Psoas muscle (tissue), 8 donors: ENCODE results near the gene TOE1. TPM values are rescaled to one million over a fixed set of nuclear protein-coding genes. Genes with fewer than 3 reads are reported as not detected.

Experiments used
- ATAC-seq, 4 donors: fragments of 200-7000 bp; cut with Tn5 transposase; one replicate each; pipeline ENCODE4 v1.9.1; 2020; ENCODE audit warnings: moderate library complexity in 3 of 4, mild to moderate bottlenecking in 2 of 4
- DNase-seq, 2 donors: peaks; one replicate each; pipeline ENCODE4 v3.0.0-alpha.2; 2020
- H3K27ac ChIP-seq: fragments of 200-600 bp; one replicate; pipeline ENCODE4 v1.8.0; 2022
- H3K27me3 ChIP-seq, 3 donors: fragments of 200-600 bp in 1 of 3; one replicate each; pipeline versions ENCODE4 v1.6.1 to v1.8.0; 2013 to 2022; ENCODE audit warnings: low read length in 2 of 3, mild to moderate bottlenecking in 2 of 3, moderate library complexity in 1 of 3; ENCODE audit not compliant: insufficient read depth in 3 of 3
- H3K36me3 ChIP-seq, 2 donors: fragments of 200-600 bp in 1 of 2; one replicate each; pipeline versions ENCODE4 v1.6.1 to v1.8.0; 2013 to 2022; ENCODE audit warnings: low read depth in 1 of 2, mild to moderate bottlenecking in 1 of 2, moderate library complexity in 1 of 2; ENCODE audit not compliant: insufficient read depth in 1 of 2
- H3K4me1 ChIP-seq: fragments of 200-600 bp; one replicate; pipeline ENCODE4 v1.8.0; 2022
- H3K4me3 ChIP-seq: fragments of 200-600 bp; one replicate; pipeline ENCODE4 v1.8.0; 2022; ENCODE audit warnings: mild to moderate bottlenecking
- H3K9me3 ChIP-seq: fragments of 200-600 bp; one replicate; pipeline ENCODE4 v1.8.0; 2022
- CTCF ChIP-seq: fragments of 200-600 bp; IDR thresholded peaks from one replicate; pipeline ENCODE4 v1.8.0; 2022; ENCODE audit warnings: antibody characterized with exemption
- WGBS, 3 donors: extraction: QIAGEN DNeasy Blood & Tissue Kit; methylation state at CpG; one replicate each; pipeline versions ENCODE4 v1.1.6 to v1.1.7; 2013; 5-methylcytosine and 5-hydroxymethylcytosine counted together
- intact Hi-C, 2 donors: fragments of 100-400 bp; cut with DNase I; formaldehyde crosslinking; loops; one replicate each; pipeline versions ENCODE4 v1.11.0 to v1.14.2; 2022
- polyA plus RNA-seq, 3 donors: library from polyadenylated mRNA; stranded (reverse); fragments of 200-250 nt; gene quantifications; one replicate each; pipeline ENCODE4 v1.2.3, GENCODE V29; 2013
- total RNA-seq, 4 donors: library from RNA; stranded (reverse); fragmentation: NEBNext Ultra II Directional in 2 of 4; extraction: Animal tissue kit (Norgen Biotek cat#: 25700) in 2 of 4; gene quantifications; one replicate each; pipeline versions ENCODE4 v1.2.1 to v1.2.4, GENCODE V29; 2021 to 2023
- donor health status: healthy with polysubstance abuse.
- donor health status: DM: no; HTN: no; CAD: no; lungs with moderate emphysema.
- donor health status: Bipolar disorder and iron deficiency.
- donor health status: healthy.
- donor health status: DM: yes; HTN: yes; CAD: no.
- donor health status: DM: no; HTN: no; CAD: no.
- donor health status: DM: no; HTN: no; CAD: no.
- donor health status: DM: yes; HTN: yes; CAD: no.

The TOE1 gene
- total and polyA plus RNA-seq, 7 donors, result 2.7 to 6.7 (median 3.9) TPM

- Histone ChIP-seq H3K4me3 (no peak overlapping the region), H3K9me3 (no peaks in the 10 kb centered on the region), H3K36me3 (peaks cover 0 to 50% of the 10 kb centered on the region in 2 donors), H3K27me3 (no peaks in the 10 kb centered on the region), H3K4me1 (no peaks in the 10 kb centered on the region), H3K27ac (peak overlapping the region; percentile 23)
- DNase-seq, result peak in 1 of 2 donors; percentile 50
- ATAC-seq, result no peak
- TF ChIP-seq CTCF, result no peak
- 68 to 71% (median 69%) methylated on average over 9 of the region's 9 CpGs for WGBS, 3 donors
- intact Hi-C loops, result no loop called here
Measured at GRCh38 chr1:45334308-45335245, 5.4 kb upstream of the TOE1 start.

- Histone ChIP-seq H3K27ac (no peak overlapping the region), H3K4me3 (no peak overlapping the region), H3K4me1 (peaks cover 4% of the 10 kb centered on the region), H3K27me3 (no peaks in the 10 kb centered on the region), H3K9me3 (no peaks in the 10 kb centered on the region), H3K36me3 (peaks cover 0 to 38% of the 10 kb centered on the region in 2 donors)
- no peak for DNase-seq
- 86 to 87% (median 86%) methylated on average over 4 of the region's 4 CpGs for WGBS, 3 donors
- intact Hi-C loops, result no loop called here
- TF ChIP-seq CTCF, result no peak
- ATAC-seq, result no peak
Measured at GRCh38 chr1:45335855-45336324, 4.1 kb upstream of the TOE1 start.

GRCh38 chr1:45337630-45338325, 2.2 kb upstream of the TOE1 start:
- Histone ChIP-seq H3K4me3 (no peak overlapping the region), H3K27me3 (no peaks in the 10 kb centered on the region), H3K4me1 (peaks cover 17% of the 10 kb centered on the region), H3K9me3 (no peaks in the 10 kb centered on the region), H3K27ac (no peak overlapping the region), H3K36me3 (peaks cover 6 to 35% of the 10 kb centered on the region in 2 donors)
- TF ChIP-seq CTCF, result no peak
- 74 to 91% (median 89%) methylated on average over 3 of the region's 3 CpGs for WGBS, 3 donors
- intact Hi-C loops, result loop anchor here (2.0 kb wide), 1 partner anchor 33 kb away; no protein-coding TSS in a partner anchor
- ATAC-seq, result no peak
- no peak for DNase-seq

- H3K9me3 ChIP-seq, result no peaks in the 10 kb centered on the region
- intact Hi-C loops, result no loop called here
- H3K4me3 ChIP-seq, result peak overlapping the region; percentile 91
- DNase-seq (no peak), ATAC-seq (peak in 1 of 4 donors; percentile 3)
- H3K27me3 ChIP-seq, result no peaks in the 10 kb centered on the region
- peaks cover 17% of the 10 kb centered on the region for H3K4me1 ChIP-seq
- H3K36me3 ChIP-seq, result peaks cover 8 to 47% of the 10 kb centered on the region in 2 donors
- WGBS, 3 donors, result 19 to 28% (median 23%) methylated on average over 6 of the region's 6 CpGs
- peak overlapping the region; percentile 99 for H3K27ac ChIP-seq
- TF ChIP-seq CTCF, result no peak
Measured at GRCh38 chr1:45340816-45341466, 971 bp downstream of the TOE1 start.
